ENCODE results near the gene STN1.

- TF ChIP-seq, protein P1, sequence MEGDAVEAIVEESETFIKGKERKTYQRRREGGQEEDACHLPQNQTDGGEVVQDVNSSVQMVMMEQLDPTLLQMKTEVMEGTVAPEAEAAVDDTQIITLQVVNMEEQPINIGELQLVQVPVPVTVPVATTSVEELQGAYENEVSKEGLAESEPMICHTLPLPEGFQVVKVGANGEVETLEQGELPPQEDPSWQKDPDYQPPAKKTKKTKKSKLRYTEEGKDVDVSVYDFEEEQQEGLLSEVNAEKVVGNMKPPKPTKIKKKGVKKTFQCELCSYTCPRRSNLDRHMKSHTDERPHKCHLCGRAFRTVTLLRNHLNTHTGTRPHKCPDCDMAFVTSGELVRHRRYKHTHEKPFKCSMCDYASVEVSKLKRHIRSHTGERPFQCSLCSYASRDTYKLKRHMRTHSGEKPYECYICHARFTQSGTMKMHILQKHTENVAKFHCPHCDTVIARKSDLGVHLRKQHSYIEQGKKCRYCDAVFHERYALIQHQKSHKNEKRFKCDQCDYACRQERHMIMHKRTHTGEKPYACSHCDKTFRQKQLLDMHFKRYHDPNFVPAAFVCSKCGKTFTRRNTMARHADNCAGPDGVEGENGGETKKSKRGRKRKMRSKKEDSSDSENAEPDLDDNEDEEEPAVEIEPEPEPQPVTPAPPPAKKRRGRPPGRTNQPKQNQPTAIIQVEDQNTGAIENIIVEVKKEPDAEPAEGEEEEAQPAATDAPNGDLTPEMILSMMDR (conservative IDR thresholded peaks at IDR 0.05; ENCODE audit: low read depth, low read length), result no peak
- TF ChIP-seq EZH2 (IDR thresholded peaks at IDR 0.05; ENCODE audit: borderline replicate concordance, low read depth, low read length, poor library complexity, severe bottlenecking), result no peak
These were observed 16.3 kb upstream of the STN1 start for GRCh38 chr10:103934308-103934707.

Measured in A673 (cell line).